Measurements from ENCODE around the gene SSUH2.

Gene SSUH2

DNA sequence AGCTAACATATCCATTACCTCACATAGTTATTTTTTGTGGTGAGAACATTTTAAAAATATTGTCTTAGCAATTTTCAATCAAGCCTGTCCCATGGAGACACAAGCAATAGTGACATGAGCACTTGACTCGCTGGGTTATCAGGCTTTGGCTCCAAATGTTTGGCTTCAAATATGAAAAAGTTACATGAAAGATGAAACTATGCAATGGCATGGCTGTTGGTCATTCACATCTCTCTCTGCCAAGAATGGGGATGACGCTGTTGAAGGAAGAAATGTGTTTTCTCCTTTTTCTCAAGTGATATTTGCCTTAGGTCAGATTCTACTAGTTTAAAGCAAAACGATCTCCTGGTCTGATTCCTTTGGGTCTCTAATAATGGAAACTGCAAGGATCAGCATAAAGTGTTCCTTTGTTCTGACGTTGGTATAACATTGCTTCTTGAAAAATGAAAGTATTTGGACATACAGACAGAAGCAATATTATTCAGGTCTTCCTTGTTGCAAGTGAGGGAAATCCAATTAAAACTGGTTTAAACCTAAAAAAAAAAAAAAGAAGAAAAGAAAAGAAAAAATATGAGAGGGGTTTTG, 71.2 kb downstream of the SSUH2 start:
- in situ Hi-C loops (cut with MboI; ENCODE audit: low pct_unique_long_range_greater_than_20kb, low sequenced_read_pairs), result no loop called here
- no peak for DNase-seq

- in situ Hi-C loops (cut with MboI; ENCODE audit: low pct_unique_long_range_greater_than_20kb, low sequenced_read_pairs), result no loop called here
- DNase-seq, result no peak
Observed at GRCh38 chr3:8571256-8571655, 73.3 kb downstream of the SSUH2 start.
